Prostate gland (tissue), 2 donors: Measurements from ENCODE around the gene SEMA7A. TPM values are rescaled to one million over a fixed set of nuclear protein-coding genes. Genes with fewer than 3 reads are reported as not detected.

ENCODE experiments used
- DNase-seq: peaks from one replicate; pipeline ENCODE4 v3.0.0-alpha.2; 2019; ENCODE audit warnings: low spot score
- H3K27ac ChIP-seq, 2 donors: fragments of 200-600 bp; sonication (generic); 2 replicates each; pipeline ENCODE4 v1.5.1; 2017 to 2019
- H3K27me3 ChIP-seq: fragments of 200-600 bp; sonication (generic); replicated peaks from 2 replicates; pipeline ENCODE4 v1.5.1; 2019; ENCODE audit not compliant: insufficient read depth
- H3K36me3 ChIP-seq, 2 donors: fragments of 200-600 bp; sonication (generic); 1 replicate in 1 of 2; 2 replicates in 1 of 2; pipeline versions ENCODE4 v1.5.1 to v1.8.1; 2017 to 2019
- H3K4me1 ChIP-seq: fragments of 200-600 bp; sonication (generic); replicated peaks from 2 replicates; pipeline ENCODE4 v1.5.1; 2019
- H3K4me3 ChIP-seq, 2 donors: fragments of 200-600 bp; sonication (generic); 2 replicates each; pipeline ENCODE4 v1.5.1; 2017 to 2019
- H3K9me3 ChIP-seq: fragments of 200-600 bp; sonication (generic); 2 replicates; pipeline ENCODE4 v1.5.1; 2017
- POLR2A ChIP-seq: fragments of 450-650 bp; IDR thresholded peaks from one replicate; pipeline ENCODE4 v1.6.1; 2016; ENCODE audit warnings: antibody characterized with exemption, mild to moderate bottlenecking
- POLR2AphosphoS5 ChIP-seq: sonication (generic); formaldehyde crosslinking; IDR thresholded peaks from one replicate; pipeline ENCODE4 v1.6.1; 2017; ENCODE audit warnings: antibody characterized with exemption
- WGBS: methylation state at CpG from one replicate; pipeline ENCODE4 v1.1.5; 2018; 5-methylcytosine and 5-hydroxymethylcytosine counted together
- intact Hi-C: fragments of 100-400 bp; cut with DNase I; formaldehyde crosslinking; loops from one replicate; pipeline ENCODE4 v1.14.2; 2022
- total RNA-seq, 2 donors: library from RNA; depleted of rRNA; stranded (reverse); fragments of >200 nt; gene quantifications; one replicate each; pipeline ENCODE4 v1.1.0, GENCODE V29; 2016
- TF ChIP-seq, protein P1 (sequence below), 4 experiments: fragments of 200-600 bp in 2 of 4; fragments of 450-650 bp in 2 of 4; sonication (generic) in 2 of 4; IDR thresholded peaks; 1 replicate in 3 of 4; 2 replicates in 1 of 4; pipeline ENCODE4 v1.5.1; 2016 to 2019; ENCODE audit warnings: antibody characterized with exemption in 4 of 4, mild to moderate bottlenecking in 2 of 4, moderate library complexity in 2 of 4

The SEMA7A gene
- total RNA-seq, 2 donors from 2014 or later: 1.3 to 171 TPM

- no peaks in the 10 kb centered on the region for H3K36me3 ChIP-seq
- H3K27me3 ChIP-seq: no peaks in the 10 kb centered on the region
- H3K4me1 ChIP-seq: no peaks in the 10 kb centered on the region
- H3K4me3 ChIP-seq: no peak overlapping the region
- intact Hi-C loops: loop anchor here (5.0 to 10.0 kb wide), 5 partner anchors 118 to 585 kb away; partner anchors contain the start of gene RPP25
- 93% methylated on average over 2 of the region's 2 CpGs for WGBS
- TF ChIP-seq POLR2A (no peak), POLR2AphosphoS5 (no peak)
- TF ChIP-seq, protein P1, sequence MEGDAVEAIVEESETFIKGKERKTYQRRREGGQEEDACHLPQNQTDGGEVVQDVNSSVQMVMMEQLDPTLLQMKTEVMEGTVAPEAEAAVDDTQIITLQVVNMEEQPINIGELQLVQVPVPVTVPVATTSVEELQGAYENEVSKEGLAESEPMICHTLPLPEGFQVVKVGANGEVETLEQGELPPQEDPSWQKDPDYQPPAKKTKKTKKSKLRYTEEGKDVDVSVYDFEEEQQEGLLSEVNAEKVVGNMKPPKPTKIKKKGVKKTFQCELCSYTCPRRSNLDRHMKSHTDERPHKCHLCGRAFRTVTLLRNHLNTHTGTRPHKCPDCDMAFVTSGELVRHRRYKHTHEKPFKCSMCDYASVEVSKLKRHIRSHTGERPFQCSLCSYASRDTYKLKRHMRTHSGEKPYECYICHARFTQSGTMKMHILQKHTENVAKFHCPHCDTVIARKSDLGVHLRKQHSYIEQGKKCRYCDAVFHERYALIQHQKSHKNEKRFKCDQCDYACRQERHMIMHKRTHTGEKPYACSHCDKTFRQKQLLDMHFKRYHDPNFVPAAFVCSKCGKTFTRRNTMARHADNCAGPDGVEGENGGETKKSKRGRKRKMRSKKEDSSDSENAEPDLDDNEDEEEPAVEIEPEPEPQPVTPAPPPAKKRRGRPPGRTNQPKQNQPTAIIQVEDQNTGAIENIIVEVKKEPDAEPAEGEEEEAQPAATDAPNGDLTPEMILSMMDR (IDR thresholded peaks at IDR 0.05): no peak
- no peak for DNase-seq
- H3K27ac ChIP-seq: no peak overlapping the region
- no peaks in the 10 kb centered on the region for H3K9me3 ChIP-seq
Measured at GRCh38 chr15:74369756-74370155, 64.0 kb downstream of the SEMA7A start.

- no peaks in the 10 kb centered on the region for H3K9me3 ChIP-seq
- TF ChIP-seq, protein P1 (IDR thresholded peaks at IDR 0.05): no peak
- TF ChIP-seq POLR2A (no peak), POLR2AphosphoS5 (no peak)
- H3K27ac ChIP-seq: no peak overlapping the region
- 66% methylated on average over 10 of the region's 10 CpGs for WGBS
- no peaks in the 10 kb centered on the region for H3K36me3 ChIP-seq
- DNase-seq: no peak
- no peak overlapping the region for H3K4me3 ChIP-seq
- H3K27me3 ChIP-seq: no peaks in the 10 kb centered on the region
- H3K4me1 ChIP-seq: no peaks in the 10 kb centered on the region
- intact Hi-C loops: no loop called here
Measured at GRCh38 chr15:74369084-74369745, 64.5 kb downstream of the SEMA7A start.

- WGBS: 94% methylated on average over 3 of the region's 3 CpGs
- no peaks in the 10 kb centered on the region for H3K27me3 ChIP-seq
- TF ChIP-seq POLR2AphosphoS5: no peak
- TF ChIP-seq, protein P1 (IDR thresholded peaks at IDR 0.05): no peak
- no peak for TF ChIP-seq POLR2A
- H3K9me3 ChIP-seq: no peaks in the 10 kb centered on the region
- no peak overlapping the region for H3K4me3 ChIP-seq
- H3K4me1 ChIP-seq: no peaks in the 10 kb centered on the region
- no peak for DNase-seq
- no peaks in the 10 kb centered on the region for H3K36me3 ChIP-seq
- intact Hi-C loops: no loop called here
- H3K27ac ChIP-seq: no peak overlapping the region
Measured at GRCh38 chr15:74368121-74368520, 65.6 kb downstream of the SEMA7A start.

DNA sequence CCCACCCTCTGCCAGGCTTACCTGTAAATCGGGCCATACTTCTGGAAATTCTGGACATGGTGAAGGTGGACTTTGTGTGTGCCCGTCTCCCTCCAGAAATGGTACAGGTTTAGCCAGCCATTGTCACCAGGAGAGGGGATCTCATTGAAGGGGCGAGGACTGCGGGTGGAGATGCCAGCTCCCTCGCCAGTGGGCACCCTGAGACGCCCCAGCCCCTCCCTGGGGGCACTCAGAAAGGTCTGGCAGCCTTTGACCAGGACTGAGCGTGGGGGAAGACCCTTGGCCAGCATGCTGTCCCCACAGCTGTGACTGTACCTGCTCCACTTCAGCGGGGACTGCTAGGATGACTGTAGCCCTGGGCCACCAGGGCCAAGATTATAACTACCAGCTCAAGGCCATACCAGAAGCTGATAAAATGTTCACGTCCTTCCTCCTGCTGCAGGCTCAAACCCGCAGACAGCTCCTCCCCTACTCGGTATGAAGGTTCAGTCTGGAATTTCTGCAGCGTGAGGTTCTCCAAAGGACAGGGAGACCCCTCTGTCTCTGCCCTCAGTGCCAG lies 66.4 kb downstream of the SEMA7A start, which contains the start of gene CYP11A1:
Gene CYP11A1 (minus strand): TSS at position 351 of the 559 bp plus-strand sequence. CDS start 61 bp downstream, at position 290.
- DNase-seq: no peak
- Histone ChIP-seq H3K4me3 (no peak within 1 kb of the TSS), H3K9me3 (no peaks in the 10 kb centered on the region), H3K4me1 (no peaks in the 10 kb centered on the region), H3K27me3 (no peaks in the 10 kb centered on the region), H3K36me3 (no peaks in the 10 kb centered on the region), H3K27ac (no peak within 1 kb of the TSS)
- 80% methylated on average over 12 of the region's 12 CpGs for WGBS
- TF ChIP-seq, protein P1 (IDR thresholded peaks at IDR 0.05): no peak
- TF ChIP-seq POLR2AphosphoS5: no peak
- no peak for TF ChIP-seq POLR2A
- intact Hi-C loops: no loop called here
